Stimulated activated CD8-positive, alpha-beta memory T cell treated with anti-CD3 and anti-CD28 coated beads, Interleukin-2, amount 100 ng/mL, for 1 hour (primary cell): ENCODE measurements around the gene FAM186B.

Experiments
- DNase-seq, 2 donors: peaks; one replicate each; pipeline ENCODE4 v3.0.0-alpha.2; 2020; ENCODE audit warnings: low read depth in 2 of 2

Gene FAM186B

GRCh38 chr12:49537752-49538509, 67.5 kb downstream of the FAM186B start:
- DNase-seq: no peak
